SJSA1 (cell line): ENCODE measurements around the gene JAML. TPM values are rescaled to one million over a fixed set of nuclear protein-coding genes. Genes with fewer than 3 reads are reported as not detected.

ENCODE experiments used
- DNase-seq, 2 experiments: peaks; one replicate each; pipeline ENCODE4 v3.0.0-alpha.2; 2015 to 2020; ENCODE audit warnings: low spot score in 2 of 2, low read depth in 1 of 2
- H3K27ac ChIP-seq: fragments of 250-450 bp; sonication (Bioruptor Pico); 2 replicates; pipeline ENCODE4 v1.5.1; 2020; ENCODE audit warnings: mild to moderate bottlenecking, moderate library complexity
- H3K27me3 ChIP-seq: fragments of 250-450 bp; sonication (Bioruptor Pico); replicated peaks from 2 replicates; pipeline ENCODE4 v1.5.1; 2020; ENCODE audit warnings: mild to moderate bottlenecking, moderate library complexity
- H3K36me3 ChIP-seq: fragments of 250-450 bp; sonication (Bioruptor Pico); 2 replicates; pipeline ENCODE4 v1.5.1; 2020; ENCODE audit warnings: mild to moderate bottlenecking
- H3K4me1 ChIP-seq: fragments of 250-450 bp; sonication (Bioruptor Pico); replicated peaks from 2 replicates; pipeline ENCODE4 v1.6.1; 2021; ENCODE audit warnings: mild to moderate bottlenecking
- H3K4me3 ChIP-seq: fragments of 250-450 bp; sonication (Bioruptor Pico); 2 replicates; pipeline ENCODE4 v1.5.1; 2020; ENCODE audit warnings: mild to moderate bottlenecking
- H3K9me3 ChIP-seq: fragments of 250-450 bp; sonication (Bioruptor Pico); replicated peaks from 2 replicates; pipeline ENCODE4 v1.5.1; 2020; ENCODE audit warnings: mild to moderate bottlenecking
- total RNA-seq: library from RNA; depleted of rRNA; stranded (reverse); fragments of >200 nt; shearing (Covaris generic); gene quantifications from 2 replicates; pipeline ENCODE4 v1.2.3, GENCODE V29; 2014; rRNA removed

The JAML gene, protein sequence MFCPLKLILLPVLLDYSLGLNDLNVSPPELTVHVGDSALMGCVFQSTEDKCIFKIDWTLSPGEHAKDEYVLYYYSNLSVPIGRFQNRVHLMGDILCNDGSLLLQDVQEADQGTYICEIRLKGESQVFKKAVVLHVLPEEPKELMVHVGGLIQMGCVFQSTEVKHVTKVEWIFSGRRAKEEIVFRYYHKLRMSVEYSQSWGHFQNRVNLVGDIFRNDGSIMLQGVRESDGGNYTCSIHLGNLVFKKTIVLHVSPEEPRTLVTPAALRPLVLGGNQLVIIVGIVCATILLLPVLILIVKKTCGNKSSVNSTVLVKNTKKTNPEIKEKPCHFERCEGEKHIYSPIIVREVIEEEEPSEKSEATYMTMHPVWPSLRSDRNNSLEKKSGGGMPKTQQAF
- total RNA-seq, result not detected in 2 replicates

DNA sequence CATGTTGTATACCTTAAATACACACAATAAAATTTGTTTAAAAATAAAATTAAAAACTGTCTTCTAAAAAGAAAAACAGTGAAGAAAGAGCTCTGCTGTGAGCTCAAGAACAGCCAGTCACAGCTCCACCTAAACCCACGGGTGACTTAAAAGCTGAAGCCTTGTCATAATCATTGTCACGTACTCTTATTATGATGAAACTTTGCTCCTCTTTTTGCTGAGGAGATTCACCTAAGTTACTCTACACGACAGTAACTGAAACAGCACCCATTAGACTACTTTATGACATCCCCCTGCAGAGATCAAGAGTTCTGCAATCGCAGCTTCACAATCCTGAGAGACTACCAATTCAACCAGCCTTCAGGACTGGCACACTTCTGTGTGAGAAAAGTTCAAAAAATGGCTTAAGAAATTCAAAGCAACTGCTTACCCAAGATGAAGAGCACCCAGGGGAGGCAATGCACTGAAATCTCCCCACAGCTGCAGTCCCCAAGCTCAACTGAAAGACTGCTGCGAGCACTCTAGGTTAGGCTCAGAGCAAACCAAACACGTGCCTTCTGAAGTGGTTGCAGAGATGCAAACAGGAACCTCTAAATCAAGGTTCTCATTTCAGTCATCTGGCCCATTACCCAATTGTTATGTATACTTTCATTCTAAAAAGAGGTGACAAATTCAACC is at the start of gene JAML:
JAML (minus strand) TSS at position 501 of the 678 bp plus-strand sequence. CDS start 10,145 bp downstream, outside the sequence.
- Histone ChIP-seq H3K36me3 (no peaks in the 10 kb centered on the region), H3K9me3 (no peaks in the 10 kb centered on the region), H3K4me3 (no peak within 1 kb of the TSS), H3K27me3 (no peaks in the 10 kb centered on the region), H3K27ac (no peak within 1 kb of the TSS), H3K4me1 (no peaks in the 10 kb centered on the region)
- DNase-seq, result no peak

DNA sequence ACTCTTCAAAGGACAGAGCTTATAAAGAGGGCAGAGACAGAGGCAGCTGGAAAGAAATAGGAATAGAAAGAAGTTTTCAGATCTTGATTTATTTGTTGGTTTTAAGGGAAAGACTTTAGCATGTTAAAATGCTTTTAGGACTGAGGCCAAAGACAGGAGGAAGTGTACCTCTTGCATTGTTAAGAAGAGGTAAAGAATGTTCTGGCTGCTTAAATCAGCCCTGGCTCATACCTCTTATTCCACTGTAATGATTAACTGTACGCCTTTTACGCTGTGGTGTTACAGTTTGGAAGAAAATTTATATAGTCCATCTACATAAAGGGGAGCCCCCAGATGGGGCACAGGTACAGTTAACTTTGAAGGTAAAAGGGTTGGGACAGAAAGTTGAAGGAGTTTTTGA is 49.4 kb upstream of the JAML start:
- H3K4me1 ChIP-seq, result no peaks in the 10 kb centered on the region
- no peak for DNase-seq
- H3K27ac ChIP-seq, result no peak overlapping the region
- H3K4me3 ChIP-seq, result no peak overlapping the region
- H3K27me3 ChIP-seq, result no peaks in the 10 kb centered on the region
- no peaks in the 10 kb centered on the region for H3K9me3 ChIP-seq
- H3K36me3 ChIP-seq, result no peaks in the 10 kb centered on the region

DNA sequence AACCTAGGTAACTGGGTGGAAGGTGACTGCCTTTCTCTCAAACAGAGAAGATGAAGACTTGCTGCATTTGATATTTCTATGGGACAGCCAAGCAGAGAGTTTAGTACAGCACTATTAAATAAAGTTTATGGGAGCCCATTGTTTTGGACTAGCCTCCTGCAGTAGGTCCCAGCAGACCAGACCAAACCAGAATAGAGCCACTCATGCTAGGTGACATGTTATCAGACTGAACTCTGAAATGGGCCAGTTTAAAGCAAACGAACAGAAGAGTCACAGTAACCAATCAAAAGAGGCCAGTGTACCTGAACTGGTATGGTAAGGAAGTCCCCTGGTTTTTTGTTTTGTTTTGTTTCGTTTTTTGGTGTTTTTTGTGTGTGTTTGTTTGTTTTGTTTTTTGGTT is 47.2 kb upstream of the JAML start:
- no peaks in the 10 kb centered on the region for H3K27me3 ChIP-seq
- H3K4me3 ChIP-seq, result no peak overlapping the region
- DNase-seq, result no peak
- H3K36me3 ChIP-seq, result no peaks in the 10 kb centered on the region
- no peaks in the 10 kb centered on the region for H3K9me3 ChIP-seq
- H3K4me1 ChIP-seq, result no peaks in the 10 kb centered on the region
- no peak overlapping the region for H3K27ac ChIP-seq

DNA sequence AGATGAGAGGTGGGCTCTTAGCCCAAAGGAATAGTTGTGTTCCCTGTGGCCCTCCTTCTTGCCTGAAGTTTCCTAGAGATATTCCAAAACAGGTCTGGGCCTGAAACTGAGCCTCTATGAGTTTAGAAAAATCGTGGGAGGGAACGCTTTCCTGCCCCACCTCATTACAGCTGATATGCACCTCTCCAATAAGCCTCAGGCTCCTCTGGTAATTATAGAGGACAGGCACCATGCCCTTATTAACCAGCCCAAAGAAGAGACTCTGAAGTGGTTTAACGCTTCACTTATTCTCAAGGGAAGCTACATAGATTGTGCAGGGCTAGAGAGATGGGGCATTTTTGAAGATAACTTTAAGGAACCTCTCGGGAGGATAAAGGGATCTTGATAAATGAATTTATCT is 42.7 kb upstream of the JAML start:
- DNase-seq, result no peak
- Histone ChIP-seq H3K27ac (no peak overlapping the region), H3K4me3 (no peak overlapping the region), H3K36me3 (no peaks in the 10 kb centered on the region), H3K9me3 (no peaks in the 10 kb centered on the region), H3K27me3 (peaks cover 6% of the 10 kb centered on the region; the same call in 1 of the 2 replicates), H3K4me1 (no peaks in the 10 kb centered on the region)

DNA sequence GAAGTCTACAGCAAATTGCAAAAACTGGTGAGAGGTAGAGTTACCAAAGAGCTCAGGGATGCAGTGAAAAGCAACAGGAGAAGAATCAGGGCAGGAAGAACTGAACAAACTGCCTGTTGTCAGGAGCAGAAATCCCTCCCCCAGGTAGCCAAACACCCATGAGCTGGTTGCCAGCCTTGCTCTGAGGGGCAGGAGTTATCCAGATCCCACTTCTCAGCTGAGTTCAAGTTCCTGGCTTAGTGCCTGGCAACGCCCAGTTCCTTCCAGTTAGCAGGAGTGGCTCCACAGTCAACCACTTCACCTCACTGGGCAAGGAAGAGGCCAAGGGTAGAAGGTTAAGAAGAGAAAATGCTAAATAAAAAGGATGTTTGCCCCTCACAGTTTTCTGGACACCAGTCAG is 41.1 kb upstream of the JAML start:
- H3K27me3 ChIP-seq, result peaks cover 6% of the 10 kb centered on the region; the same call in 1 of the 2 replicates
- H3K4me1 ChIP-seq, result no peaks in the 10 kb centered on the region
- no peak overlapping the region for H3K27ac ChIP-seq
- DNase-seq, result no peak
- H3K4me3 ChIP-seq, result no peak overlapping the region
- no peaks in the 10 kb centered on the region for H3K36me3 ChIP-seq
- no peaks in the 10 kb centered on the region for H3K9me3 ChIP-seq

DNA sequence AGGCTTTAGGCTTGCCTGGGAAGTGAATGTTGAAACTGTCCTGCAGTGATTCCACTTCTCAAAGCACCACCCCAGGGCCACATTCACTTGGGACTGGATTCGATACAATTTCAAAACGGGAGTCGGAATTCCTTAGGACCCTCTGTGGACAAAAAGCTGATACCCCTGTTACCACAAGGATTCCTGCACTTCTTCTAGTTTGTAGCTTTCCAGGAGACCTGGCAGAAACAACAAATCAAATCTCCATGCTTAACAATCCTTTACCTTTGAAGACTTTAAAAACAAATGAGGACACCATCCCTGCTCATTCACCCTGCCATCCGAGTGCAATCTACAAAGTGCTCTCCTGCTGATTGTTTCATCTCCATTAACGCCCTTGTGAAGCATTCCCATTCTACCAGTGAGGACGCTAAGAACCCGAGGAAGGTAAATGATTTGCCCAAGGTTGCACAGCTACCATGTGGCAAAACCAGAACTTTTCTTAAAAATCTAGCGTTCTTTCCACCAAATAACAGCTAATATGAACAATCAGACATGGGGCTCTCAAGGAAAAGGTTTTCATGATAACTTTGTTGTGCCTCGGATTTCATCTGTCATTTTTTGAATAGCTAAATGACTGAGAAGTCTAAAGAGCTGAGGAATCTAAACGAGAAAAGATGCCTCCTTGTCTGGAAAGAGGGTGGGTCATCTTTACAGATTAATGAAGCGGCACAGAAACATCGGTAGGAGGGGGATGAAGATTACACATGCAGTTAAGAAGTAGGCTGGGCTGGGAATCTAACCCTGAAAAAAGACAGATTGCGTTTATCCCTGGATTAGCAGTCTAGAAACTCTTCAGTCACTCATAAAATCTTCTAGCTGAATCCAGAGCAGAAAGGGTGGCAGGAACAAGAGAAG is 40.0 kb upstream of the JAML start:
- H3K4me3 ChIP-seq, result no peak overlapping the region
- no peaks in the 10 kb centered on the region for H3K9me3 ChIP-seq
- no peaks in the 10 kb centered on the region for H3K4me1 ChIP-seq
- H3K36me3 ChIP-seq, result no peaks in the 10 kb centered on the region
- no peak overlapping the region for H3K27ac ChIP-seq
- DNase-seq, result no peak
- H3K27me3 ChIP-seq, result peaks cover 6% of the 10 kb centered on the region; the same call in 1 of the 2 replicates

DNA sequence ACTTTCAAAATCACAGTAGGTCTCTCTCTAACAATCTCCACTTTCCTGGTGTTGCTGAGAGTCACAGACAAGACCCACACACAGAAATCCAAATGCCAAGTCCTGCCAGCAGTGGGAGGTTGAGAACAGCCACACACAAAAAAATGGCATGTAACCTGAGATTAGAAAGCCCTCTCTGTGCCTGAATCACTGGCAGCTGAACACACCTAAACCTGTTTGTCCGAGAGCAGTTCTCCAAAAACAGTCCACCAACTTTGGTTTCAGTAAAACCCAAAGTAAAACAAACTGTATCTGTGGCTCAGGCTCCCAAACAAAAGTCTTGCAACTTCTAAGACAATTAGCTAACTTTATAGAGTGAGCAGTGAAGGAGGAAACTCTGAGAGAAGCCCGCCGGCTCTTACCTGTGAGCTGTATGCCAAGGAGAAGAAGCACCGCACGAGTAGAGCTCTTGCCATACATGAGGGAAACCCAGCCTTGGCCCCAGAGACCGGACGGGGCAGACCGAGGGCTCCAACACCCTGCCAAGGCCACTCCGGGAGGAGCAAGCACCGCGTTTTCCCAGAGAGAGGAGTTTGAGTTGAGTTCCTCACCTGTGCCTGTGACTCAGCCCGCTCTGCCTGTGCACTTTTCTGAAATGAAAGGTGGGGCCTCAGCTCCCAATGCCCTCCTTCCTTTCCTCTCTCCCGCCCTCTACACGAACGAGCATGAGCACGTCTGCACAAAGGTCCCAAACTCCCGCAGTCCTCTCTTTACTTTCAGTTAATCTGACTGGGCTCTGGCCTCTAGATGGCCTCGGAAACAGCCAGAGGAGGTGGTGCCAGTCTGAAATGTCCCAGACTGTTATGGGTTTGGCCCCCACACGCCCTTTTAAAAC is 39.1 kb upstream of the JAML start, which contains the start of gene MPZL2:
MPZL2 (minus strand) TSS at position 603 of the 874 bp plus-strand sequence; CDS start at position 459, 144 bp downstream.
- Histone ChIP-seq H3K4me3 (no peak within 1 kb of the TSS), H3K36me3 (no peaks in the 10 kb centered on the region), H3K27me3 (peaks cover 6% of the 10 kb centered on the region; the same call in 1 of the 2 replicates), H3K4me1 (no peaks in the 10 kb centered on the region), H3K27ac (no peak within 1 kb of the TSS), H3K9me3 (no peaks in the 10 kb centered on the region)
- DNase-seq, result no peak

DNA sequence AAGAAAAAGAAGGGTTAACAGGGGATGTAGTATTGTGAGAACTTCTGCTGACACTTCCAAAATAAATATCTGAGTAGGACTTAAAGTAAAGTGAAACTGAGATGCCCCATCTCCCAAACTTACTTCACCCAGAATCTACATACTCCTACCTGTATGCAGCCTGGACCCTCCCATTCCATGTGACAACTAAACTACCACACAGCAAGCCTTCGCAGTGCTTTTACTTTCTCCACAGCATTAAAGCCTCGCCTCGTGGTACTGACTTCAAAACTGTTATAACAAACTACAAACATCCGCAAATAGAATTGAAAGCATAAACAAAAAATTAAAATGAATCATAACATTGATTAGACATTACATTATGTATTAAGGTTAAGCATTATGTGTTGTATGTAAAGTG is 38.3 kb upstream of the JAML start:
- DNase-seq, result no peak
- Histone ChIP-seq H3K27ac (no peak overlapping the region), H3K4me3 (no peak overlapping the region), H3K9me3 (no peaks in the 10 kb centered on the region), H3K27me3 (peaks cover 6% of the 10 kb centered on the region; the same call in 1 of the 2 replicates), H3K36me3 (no peaks in the 10 kb centered on the region), H3K4me1 (no peaks in the 10 kb centered on the region)

DNA sequence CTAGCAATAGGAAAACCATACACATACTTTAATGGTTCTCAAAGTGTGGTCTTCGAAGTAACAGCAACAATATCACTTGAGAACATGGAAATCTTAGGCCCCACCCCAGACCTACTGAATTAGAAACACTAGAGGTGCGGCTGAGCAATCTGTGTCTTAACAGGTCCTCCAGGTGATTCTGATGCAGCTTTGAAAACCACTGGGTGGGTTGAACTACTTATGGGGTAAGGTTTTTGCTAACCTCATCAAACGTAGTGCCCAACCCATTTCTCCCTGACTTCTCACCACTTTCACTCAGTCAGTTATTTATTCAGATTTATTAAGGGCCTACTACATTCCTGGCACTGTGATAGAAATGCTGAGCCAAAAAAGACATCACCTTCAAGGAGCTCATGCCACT is 35.5 kb upstream of the JAML start:
- no peak for DNase-seq

DNA sequence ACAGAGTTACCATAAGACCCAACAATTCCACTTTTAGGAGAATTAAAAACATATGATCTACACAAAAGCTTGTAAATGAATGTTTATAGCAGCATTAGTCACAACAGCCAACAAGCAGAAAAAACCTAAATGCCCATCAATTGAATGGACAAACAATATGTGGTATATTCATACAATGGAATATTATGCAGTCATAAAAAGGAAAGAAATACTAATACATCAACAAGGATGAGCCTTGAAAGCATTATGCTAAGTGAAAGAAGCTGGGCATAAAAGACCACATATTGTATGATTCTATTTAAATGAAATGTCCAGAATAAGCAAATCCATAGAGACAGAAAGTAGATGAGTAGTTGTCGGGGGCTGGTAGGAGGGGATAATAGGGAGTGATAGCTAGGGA is 34.3 kb upstream of the JAML start:
- Histone ChIP-seq H3K36me3 (no peaks in the 10 kb centered on the region), H3K27ac (no peak overlapping the region), H3K4me3 (no peak overlapping the region), H3K4me1 (no peaks in the 10 kb centered on the region), H3K9me3 (no peaks in the 10 kb centered on the region), H3K27me3 (no peaks in the 10 kb centered on the region; the same call in 1 of the 2 replicates)
- DNase-seq, result no peak

More for the DNA sequence above, 35.5 kb upstream of the JAML start:
- Histone ChIP-seq H3K27ac (no peak overlapping the region), H3K27me3 (peaks cover 2% of the 10 kb centered on the region; the same call in 1 of the 2 replicates), H3K4me1 (no peaks in the 10 kb centered on the region), H3K36me3 (no peaks in the 10 kb centered on the region), H3K4me3 (no peak overlapping the region), H3K9me3 (no peaks in the 10 kb centered on the region)

DNA sequence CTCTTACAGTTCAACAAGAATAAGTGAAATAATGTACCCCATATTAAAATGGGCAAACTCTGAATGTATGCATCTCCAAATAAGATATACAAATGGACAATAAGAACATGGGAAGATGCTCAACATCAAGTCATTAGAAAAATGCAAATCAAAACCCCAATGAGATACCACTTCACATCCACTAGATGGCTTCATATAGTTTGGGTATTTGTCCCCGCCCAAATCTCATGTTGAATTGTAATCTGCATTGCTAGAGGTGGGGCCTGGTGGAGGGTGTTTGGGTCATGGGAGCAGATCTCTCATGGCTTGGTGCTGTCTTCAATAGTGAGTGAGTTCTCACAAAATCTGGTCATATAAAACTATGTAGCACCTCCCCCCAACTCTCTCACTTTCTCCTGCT is 33.6 kb upstream of the JAML start:
- no peak overlapping the region for H3K27ac ChIP-seq
- DNase-seq, result no peak
- no peaks in the 10 kb centered on the region; the same call in 1 of the 2 replicates for H3K27me3 ChIP-seq
- no peaks in the 10 kb centered on the region for H3K4me1 ChIP-seq
- no peaks in the 10 kb centered on the region for H3K36me3 ChIP-seq
- H3K4me3 ChIP-seq, result no peak overlapping the region
- no peaks in the 10 kb centered on the region for H3K9me3 ChIP-seq

DNA sequence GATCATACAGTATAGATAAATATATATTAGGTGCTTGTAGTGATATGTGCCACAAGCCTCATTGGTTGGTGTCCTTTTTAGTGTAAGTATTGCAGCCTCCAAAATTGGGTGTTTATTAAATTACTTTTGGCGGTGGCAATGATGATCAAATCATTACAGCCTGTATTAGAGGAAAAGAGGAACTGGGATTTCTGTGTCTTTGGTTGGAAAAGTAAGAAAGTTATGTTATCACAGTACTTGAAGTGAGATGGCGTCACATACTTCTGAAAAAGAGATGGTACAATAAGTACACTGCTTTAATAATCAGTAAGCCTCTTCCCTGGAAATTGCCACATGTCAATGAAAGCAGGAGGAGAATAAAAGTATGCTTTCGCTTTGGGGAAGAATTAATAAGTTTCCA is 27.9 kb upstream of the JAML start:
- no peak for DNase-seq
- Histone ChIP-seq H3K27ac (no peak overlapping the region), H3K4me1 (no peaks in the 10 kb centered on the region)

More for the DNA sequence above, 27.9 kb upstream of the JAML start:
- H3K4me3 ChIP-seq, result no peak overlapping the region
- H3K9me3 ChIP-seq, result no peaks in the 10 kb centered on the region
- no peaks in the 10 kb centered on the region for H3K36me3 ChIP-seq
- no peaks in the 10 kb centered on the region for H3K27me3 ChIP-seq
